Lung (tissue), 12 donors: Measurements from ENCODE around the gene GCG. TPM values are rescaled to one million over a fixed set of nuclear protein-coding genes. Genes with fewer than 3 reads are reported as not detected.

Source experiments
- ATAC-seq: fragments of 200-7000 bp; cut with Tn5 transposase; one replicate; pipeline ENCODE4 v1.9.1; 2020; ENCODE audit warnings: moderate number of reproducible peaks; ENCODE audit not compliant: insufficient read depth, low FRiP score
- DNase-seq, 3 donors: peaks; one replicate each; pipeline ENCODE4 v3.0.0-alpha.2; 2013 to 2017
- H3K27ac ChIP-seq, 2 donors: one replicate each; pipeline ENCODE4 v1.5.1; 2013; ENCODE audit warnings: mild to moderate bottlenecking in 2 of 2, moderate library complexity in 2 of 2, control low read depth in 1 of 2, inconsistent platforms in 1 of 2, low read depth in 1 of 2, low read length in 1 of 2
- H3K27me3 ChIP-seq, 3 donors: one replicate each; pipeline ENCODE4 v1.5.1; 2013; ENCODE audit warnings: low read length in 2 of 3; ENCODE audit not compliant: control insufficient read depth in 3 of 3, insufficient read depth in 3 of 3
- H3K36me3 ChIP-seq, 4 donors: one replicate each; pipeline ENCODE4 v1.5.1; 2013; ENCODE audit warnings: low read length in 4 of 4, mild to moderate bottlenecking in 1 of 4, moderate library complexity in 1 of 4; ENCODE audit not compliant: control insufficient read depth in 4 of 4, insufficient read depth in 4 of 4
- H3K4me1 ChIP-seq, 5 donors: one replicate each; pipeline ENCODE4 v1.5.1; 2013; ENCODE audit warnings: low read length in 5 of 5, mild to moderate bottlenecking in 2 of 5, moderate library complexity in 1 of 5; ENCODE audit not compliant: control insufficient read depth in 5 of 5, insufficient read depth in 5 of 5
- H3K4me3 ChIP-seq: one replicate; pipeline ENCODE4 v1.5.1; 2013; ENCODE audit warnings: mild to moderate bottlenecking, control low read depth, moderate library complexity
- H3K9ac ChIP-seq, 2 donors: one replicate each; pipeline ENCODE4 v1.5.1; 2013; ENCODE audit warnings: low read length in 2 of 2, control low read depth in 1 of 2; ENCODE audit not compliant: insufficient read depth in 1 of 2
- H3K9me3 ChIP-seq, 4 donors: one replicate each; pipeline ENCODE4 v1.5.1; 2013; ENCODE audit warnings: low read length in 3 of 4, mild to moderate bottlenecking in 1 of 4, moderate library complexity in 1 of 4; ENCODE audit not compliant: control insufficient read depth in 4 of 4, insufficient read depth in 3 of 4
- CTCF ChIP-seq: IDR thresholded peaks from 2 replicates; pipeline ENCODE4 v1.5.1; 2012; ENCODE audit warnings: mild to moderate bottlenecking; ENCODE audit errors: control extremely low read depth, extremely low read depth
- WGBS, 2 donors: extraction: QIAGEN DNeasy Blood & Tissue Kit; methylation state at CpG; one replicate each; pipeline ENCODE4 v1.1.7; 2013; 5-methylcytosine and 5-hydroxymethylcytosine counted together
- polyA plus RNA-seq, 2 donors: library from polyadenylated mRNA; stranded (reverse); fragments of 200-250 nt; gene quantifications; one replicate each; pipeline ENCODE4 v1.2.1, GENCODE V29; 2013
- total RNA-seq, 2 donors: library from RNA; depleted of rRNA in 1 of 2; stranded (reverse); fragments of >200 nt in 1 of 2; gene quantifications; one replicate each; pipeline ENCODE4 v1.2.1, GENCODE V29; 2014 to 2021
- donor health status: control.
- donor health status: control.
- donor health status: Bipolar disorder and iron deficiency.
- donor health status: healthy.
- donor health status: DM: yes; HTN: yes; CAD: no.

The GCG gene
- total and polyA plus RNA-seq, 4 donors = 0.14 TPM; not detected in 3

- 86 to 90% methylated on average over 5 of the region's 5 CpGs for WGBS, 2 donors
- no peak overlapping the region for H3K9ac ChIP-seq
- no peak for ATAC-seq
- no peaks in the 10 kb centered on the region for H3K4me1 ChIP-seq
- no peaks in the 10 kb centered on the region for H3K27me3 ChIP-seq
- DNase-seq = no peak
- no peak for TF ChIP-seq CTCF
- no peak overlapping the region for H3K4me3 ChIP-seq
- peaks cover 0 to 8% (median 2%) of the 10 kb centered on the region in 4 donors for H3K36me3 ChIP-seq
- no peak overlapping the region for H3K27ac ChIP-seq
- H3K9me3 ChIP-seq = no peaks in the 10 kb centered on the region
Measured at GRCh38 chr2:162185541-162186232, 33.6 kb upstream of the GCG start.

GRCh38 chr2:162184821-162185450, 32.9 kb upstream of the GCG start:
- H3K9ac ChIP-seq = no peak overlapping the region
- no peaks in the 10 kb centered on the region for H3K9me3 ChIP-seq
- H3K27me3 ChIP-seq = no peaks in the 10 kb centered on the region
- H3K36me3 ChIP-seq = peaks cover 0 to 8% (median 4%) of the 10 kb centered on the region in 4 donors
- 43 to 60% methylated on average over 2 of the region's 2 CpGs for WGBS, 2 donors
- no peak overlapping the region for H3K4me3 ChIP-seq
- ATAC-seq (no peak), DNase-seq (no peak)
- no peak for TF ChIP-seq CTCF
- H3K4me1 ChIP-seq = no peaks in the 10 kb centered on the region
- no peak overlapping the region for H3K27ac ChIP-seq

GRCh38 chr2:162184359-162184758, 32.3 kb upstream of the GCG start:
- DNase-seq (no peak), ATAC-seq (no peak)
- H3K27ac ChIP-seq = no peak overlapping the region
- H3K36me3 ChIP-seq = peaks cover 0 to 8% (median 4%) of the 10 kb centered on the region in 4 donors
- H3K9ac ChIP-seq = no peak overlapping the region
- H3K9me3 ChIP-seq = no peaks in the 10 kb centered on the region
- WGBS, 2 donors = 90 to 92% methylated on average over 6 of the region's 6 CpGs
- no peak for TF ChIP-seq CTCF
- H3K4me1 ChIP-seq = no peaks in the 10 kb centered on the region
- H3K4me3 ChIP-seq = no peak overlapping the region
- no peaks in the 10 kb centered on the region for H3K27me3 ChIP-seq
